GM23248 (cell line): Measurements from ENCODE around the gene TPRG1L.

ENCODE experiments used
- EZH2 ChIP-seq: fragments of 200-600 bp; sonication (generic); IDR thresholded peaks from 2 replicates; pipeline ENCODE4 v1.6.1; 2018; ENCODE audit warnings: antibody characterized with exemption, mild to moderate bottlenecking; ENCODE audit not compliant: insufficient read depth, poor library complexity, severe bottlenecking
- EZH2phosphoT487 ChIP-seq: fragments of 200-600 bp; sonication (generic); IDR thresholded peaks from 2 replicates; pipeline ENCODE4 v1.6.1; 2018; ENCODE audit warnings: antibody characterized with exemption, moderate library complexity, mild to moderate bottlenecking, low read depth; ENCODE audit not compliant: insufficient read depth

DNA sequence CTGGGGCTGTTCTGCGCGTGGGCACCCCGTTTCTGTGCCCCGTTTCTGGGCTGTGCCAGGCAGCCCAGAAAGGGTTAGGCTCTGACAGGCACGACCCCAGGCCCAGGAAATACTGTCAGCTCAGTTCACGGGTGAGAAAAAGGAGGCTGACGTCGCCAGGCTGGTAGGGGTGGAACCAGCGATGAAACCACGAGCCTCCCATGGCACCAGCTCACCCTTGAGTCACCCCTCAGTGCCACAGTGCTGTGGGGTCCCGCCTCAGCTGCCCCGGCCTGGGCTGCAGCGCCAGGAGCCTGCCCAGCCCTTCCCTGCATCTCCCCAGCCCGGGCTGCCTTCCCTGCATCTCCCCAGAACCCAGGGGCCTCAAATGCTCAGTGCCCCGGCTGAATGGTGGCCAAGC is 25.0 kb upstream of the TPRG1L start:
- TF ChIP-seq EZH2 (no peak), EZH2phosphoT487 (no peak)
